ENCODE data around the gene ATP6V0A1.
"Not testable (repeated sequence)": the region's sequence is repeated elsewhere in the genome, so short reads cannot be mapped to it uniquely, and the experiment has no call there.

Gene ATP6V0A1

DNA sequence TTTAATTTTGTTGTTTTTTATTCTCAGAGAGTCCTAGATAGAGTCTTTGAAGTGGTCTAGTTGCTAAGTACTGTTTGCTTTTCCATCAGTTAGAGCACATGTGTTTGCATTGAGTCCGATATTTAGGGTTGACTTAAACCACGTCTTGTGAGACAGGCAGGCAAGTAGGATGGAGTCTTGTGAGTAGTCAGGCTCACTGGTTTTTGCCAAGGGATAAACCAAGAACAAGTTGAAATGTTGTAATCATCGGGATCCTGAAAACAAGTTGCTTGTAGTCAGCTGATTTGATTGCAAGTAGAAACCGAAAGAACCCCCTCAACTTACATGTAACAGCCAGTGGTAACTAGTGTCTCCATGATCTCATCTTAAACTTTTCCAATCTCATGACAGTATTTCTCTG lies 17.2 kb downstream of the ATP6V0A1 start:
- DNase-seq (ENCODE audit: low read depth in 2 of 3, low spot score in 2 of 3) = no peak

- DNase-seq (ENCODE audit: low read depth in 2 of 3, low spot score in 2 of 3) = no peak
Observed at GRCh38 chr17:42476411-42476810, 17.7 kb downstream of the ATP6V0A1 start.

GRCh38 chr17:42477173-42477572 lies 18.5 kb downstream of the ATP6V0A1 start:
- no peak for DNase-seq (ENCODE audit: low read depth in 2 of 3, low spot score in 2 of 3)

- not testable (repeated sequence) for DNase-seq (ENCODE audit: low read depth in 2 of 3, low spot score in 2 of 3)
Observed at GRCh38 chr17:42477824-42478223, 19.1 kb downstream of the ATP6V0A1 start.

DNA sequence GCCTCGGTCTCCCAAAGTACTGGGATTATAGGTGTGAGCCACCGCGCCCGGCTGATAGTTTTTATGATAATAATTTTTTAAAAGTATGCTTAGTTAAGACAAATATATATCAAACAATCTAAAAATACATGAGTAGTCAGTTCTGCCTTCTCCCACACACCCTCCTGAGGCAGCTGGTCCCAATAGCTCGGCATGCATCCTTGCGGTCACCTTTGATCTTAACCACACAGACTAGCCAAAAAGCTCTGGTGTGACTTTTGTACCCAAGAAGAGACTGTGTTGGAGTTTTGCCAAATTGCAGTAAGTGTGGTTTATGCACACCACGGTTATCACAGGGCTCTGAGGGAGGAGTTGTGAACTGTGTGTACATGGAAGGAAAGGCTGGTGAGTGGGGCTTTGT lies 25.6 kb downstream of the ATP6V0A1 start:
- peak; percentile 14 to 55 (median 41) for DNase-seq (ENCODE audit: low read depth in 2 of 3, low spot score in 2 of 3)

- DNase-seq (ENCODE audit: low read depth in 2 of 3, low spot score in 2 of 3) = no peak
Observed at GRCh38 chr17:42485680-42486079, 27.0 kb downstream of the ATP6V0A1 start.

GRCh38 chr17:42488032-42488431 lies 29.4 kb downstream of the ATP6V0A1 start:
- DNase-seq (ENCODE audit: low read depth in 2 of 3, low spot score in 2 of 3) = no peak

GRCh38 chr17:42493319-42493718 lies 34.6 kb downstream of the ATP6V0A1 start:
- no peak for DNase-seq (ENCODE audit: low read depth in 2 of 3, low spot score in 2 of 3)

GRCh38 chr17:42494673-42495072 lies 36.0 kb downstream of the ATP6V0A1 start:
- no peak for DNase-seq (ENCODE audit: low read depth in 2 of 3, low spot score in 2 of 3)

GRCh38 chr17:42498828-42499227 lies 40.1 kb downstream of the ATP6V0A1 start:
- DNase-seq (ENCODE audit: low read depth in 2 of 3, low spot score in 2 of 3) = no peak

DNA sequence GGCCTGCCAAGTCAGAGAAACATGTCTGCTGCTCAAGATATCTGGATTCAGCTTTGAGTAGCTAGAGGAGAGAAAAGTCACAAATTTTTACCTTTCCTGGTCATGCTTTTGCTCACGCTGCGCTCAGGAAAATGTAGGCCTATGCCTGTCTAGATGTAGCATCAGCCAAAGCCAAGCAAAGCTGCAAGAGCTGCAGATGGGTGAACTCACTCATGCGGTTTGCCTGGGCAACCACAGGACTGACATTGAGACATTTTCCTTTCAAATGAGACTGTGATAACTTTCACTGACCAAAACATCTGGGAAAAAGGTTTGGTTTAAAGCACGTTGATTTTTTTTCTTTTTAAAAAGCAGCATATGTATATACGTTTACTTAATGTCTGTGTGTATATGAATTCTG lies 43.4 kb downstream of the ATP6V0A1 start:
- DNase-seq (ENCODE audit: low read depth in 2 of 3, low spot score in 2 of 3) = no peak

GRCh38 chr17:42502926-42503325 lies 44.2 kb downstream of the ATP6V0A1 start:
- no peak for DNase-seq (ENCODE audit: low read depth in 2 of 3, low spot score in 2 of 3)

DNA sequence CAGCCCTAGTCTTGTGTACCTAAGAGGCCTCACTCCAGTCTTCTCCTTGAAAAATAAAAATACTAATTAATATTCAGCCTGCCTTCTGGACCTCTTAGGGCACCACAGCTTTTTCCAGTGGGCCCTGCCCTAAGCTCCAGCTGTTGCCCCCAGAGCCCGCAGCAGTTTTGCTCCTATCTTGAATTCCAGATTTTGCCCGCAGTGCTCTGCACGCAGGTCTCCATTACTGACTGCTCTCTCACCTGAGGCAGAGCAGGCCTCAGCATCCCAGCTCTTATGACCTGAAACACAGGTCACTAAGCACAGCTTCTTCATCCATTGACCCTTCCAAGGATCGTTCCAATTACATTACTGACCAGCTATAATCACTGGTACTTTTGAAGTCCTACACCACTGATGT lies 49.0 kb downstream of the ATP6V0A1 start:
- DNase-seq (ENCODE audit: low read depth in 2 of 3, low spot score in 2 of 3) = no peak

DNA sequence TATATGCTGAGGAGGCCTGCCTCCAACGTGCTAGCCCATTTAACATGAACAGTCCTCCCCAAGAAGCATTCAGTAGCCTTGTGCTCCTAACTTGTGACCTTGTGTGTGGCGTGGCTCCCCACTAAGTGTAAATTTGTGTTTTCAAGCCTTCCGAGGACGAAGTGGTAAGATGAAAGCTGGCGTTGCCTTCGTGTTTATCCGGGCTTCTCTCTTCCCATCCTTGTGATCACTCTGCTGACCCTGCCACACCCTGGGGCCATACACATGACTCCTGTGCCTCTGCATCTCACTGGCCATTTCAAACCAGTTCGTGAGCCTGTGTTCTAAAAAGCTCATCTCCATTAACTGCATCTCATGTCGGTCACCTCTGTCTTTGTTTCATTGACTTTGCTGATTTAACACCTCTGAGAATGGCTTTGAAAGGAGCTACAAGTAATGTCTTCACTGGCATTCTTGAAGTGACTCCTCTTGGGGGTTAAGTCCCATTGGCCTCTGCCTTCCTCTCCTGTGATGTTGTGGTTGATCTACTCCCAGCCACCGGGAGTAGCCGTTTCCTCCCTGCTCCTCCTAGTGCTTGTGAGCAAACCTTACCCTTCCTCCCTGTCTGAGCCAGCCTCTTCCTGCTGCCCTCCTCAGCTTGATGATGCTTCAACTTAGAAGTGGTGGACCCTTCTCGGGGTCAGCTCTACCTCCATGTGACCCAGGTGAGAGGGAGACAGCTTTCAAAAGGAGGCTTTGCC lies 49.9 kb downstream of the ATP6V0A1 start:
- no peak for DNase-seq (ENCODE audit: low read depth in 2 of 3, low spot score in 2 of 3)

DNA sequence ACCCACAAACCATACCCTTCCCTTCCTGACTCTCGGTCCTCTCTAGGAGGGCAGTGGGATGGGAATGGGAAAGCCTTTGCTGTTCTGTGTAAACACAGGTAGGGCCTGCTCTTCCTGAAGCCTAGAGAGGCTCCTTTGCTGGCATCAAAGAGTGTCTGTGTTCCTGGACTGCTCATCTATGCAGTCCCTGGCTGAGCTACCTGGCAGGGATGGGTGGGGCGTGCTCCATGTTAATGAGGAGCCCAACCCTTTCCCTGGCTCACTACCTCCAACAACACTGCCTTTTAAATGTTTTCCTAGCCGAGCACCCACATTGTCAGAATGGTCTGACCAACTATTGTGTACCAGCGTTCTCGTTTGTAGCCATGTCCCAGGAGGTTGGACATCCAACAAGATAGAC lies 50.7 kb downstream of the ATP6V0A1 start:
- no peak for DNase-seq (ENCODE audit: low read depth in 2 of 3, low spot score in 2 of 3)

DNA sequence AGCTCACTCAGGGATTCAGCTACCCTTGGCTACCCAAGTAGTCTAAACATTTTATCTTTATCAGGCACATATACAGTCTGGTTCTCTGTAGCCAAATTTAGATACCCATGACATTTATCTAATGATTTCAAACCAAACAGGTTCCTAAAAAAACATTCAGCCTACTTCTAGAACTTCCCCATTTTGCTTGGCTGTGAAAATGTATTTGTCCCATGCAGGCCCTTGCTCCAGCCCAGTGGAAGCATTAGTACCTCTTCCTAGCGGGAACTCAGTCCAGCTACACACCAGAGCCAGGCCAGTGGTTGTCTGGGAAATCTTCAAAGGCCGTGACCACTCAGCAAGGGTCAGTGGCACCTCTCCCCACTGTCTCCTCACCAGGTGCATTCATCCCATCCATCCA lies 51.2 kb downstream of the ATP6V0A1 start:
- DNase-seq (ENCODE audit: low read depth in 2 of 3, low spot score in 2 of 3) = no peak

- no peak for DNase-seq (ENCODE audit: low read depth in 2 of 3, low spot score in 2 of 3)
Observed at GRCh38 chr17:42512246-42512645, 53.6 kb downstream of the ATP6V0A1 start.

GRCh38 chr17:42512733-42513251 lies 54.1 kb downstream of the ATP6V0A1 start:
- DNase-seq (ENCODE audit: low read depth in 2 of 3, low spot score in 2 of 3) = no peak

DNA sequence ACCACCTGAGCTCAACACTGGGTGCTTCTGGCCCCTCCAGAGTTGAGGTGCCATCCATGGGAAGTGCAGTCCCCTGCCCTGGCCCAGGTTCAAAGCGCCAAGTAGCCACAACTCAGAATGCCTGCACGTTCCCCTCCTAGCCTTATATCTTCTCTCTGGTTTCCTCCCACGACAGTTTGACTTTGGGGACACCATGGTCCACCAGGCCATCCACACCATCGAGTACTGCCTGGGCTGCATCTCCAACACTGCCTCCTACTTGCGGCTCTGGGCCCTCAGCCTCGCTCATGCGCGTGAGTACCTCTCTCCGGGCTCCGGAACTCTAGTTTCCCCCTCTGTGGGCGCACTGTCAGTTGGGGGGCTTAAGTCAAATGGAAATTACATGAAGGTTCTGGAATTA lies 55.0 kb downstream of the ATP6V0A1 start:
- no peak for DNase-seq (ENCODE audit: low read depth in 2 of 3, low spot score in 2 of 3)

DNA sequence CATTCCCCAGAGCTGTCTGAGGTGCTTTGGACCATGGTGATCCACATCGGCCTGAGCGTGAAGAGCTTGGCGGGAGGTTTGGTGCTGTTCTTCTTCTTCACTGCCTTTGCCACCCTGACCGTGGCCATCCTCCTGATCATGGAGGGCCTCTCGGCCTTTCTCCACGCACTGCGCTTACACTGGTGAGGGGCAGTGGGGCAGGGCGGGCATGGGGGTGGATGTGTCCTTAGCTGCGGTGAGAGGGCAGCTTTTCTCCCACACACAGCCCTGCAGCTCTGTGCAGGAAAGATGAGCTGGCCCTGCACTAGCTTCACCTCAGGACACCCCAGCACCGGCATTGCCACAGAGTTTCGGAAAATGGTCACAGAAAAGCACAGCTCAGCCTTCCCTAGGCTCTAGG lies 55.6 kb downstream of the ATP6V0A1 start:
- no peak for DNase-seq (ENCODE audit: low read depth in 2 of 3, low spot score in 2 of 3)

DNA sequence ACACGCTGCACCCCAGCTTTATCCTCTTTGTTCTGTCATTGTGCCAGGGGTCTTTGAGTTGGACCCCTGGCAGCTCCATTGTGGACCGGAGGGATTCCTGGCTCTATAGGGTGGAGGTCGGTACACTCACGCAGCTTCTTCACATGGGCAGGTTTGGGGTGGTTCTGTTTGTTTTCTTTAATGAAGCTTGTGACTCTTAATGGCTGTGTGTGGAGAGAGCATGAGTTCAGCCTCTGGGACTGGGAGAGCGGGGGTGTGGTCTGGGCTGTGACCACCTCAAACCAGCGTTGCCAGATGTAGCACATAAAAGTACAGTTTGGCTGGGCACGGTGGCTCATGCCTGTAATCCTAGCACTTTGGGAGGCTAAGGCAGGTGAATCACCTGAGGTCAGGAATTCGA lies 56.2 kb downstream of the ATP6V0A1 start:
- no peak for DNase-seq (ENCODE audit: low read depth in 2 of 3, low spot score in 2 of 3)

GRCh38 chr17:42517516-42517915 lies 58.8 kb downstream of the ATP6V0A1 start:
- DNase-seq (ENCODE audit: low read depth in 2 of 3, low spot score in 2 of 3) = peak; percentile 47 to 81 (median 71)
